MM.1S (cell line): ENCODE data around the gene PPP2R3B.

Experiments
- CTCF ChIP-seq: fragments of 300-600 bp; sonication (generic); IDR thresholded peaks from 2 replicates; pipeline ENCODE4 v1.5.1; 2016; ENCODE audit warnings: antibody characterized with exemption, low read length, mixed read lengths
- EZH2phosphoT487 ChIP-seq: fragments of 300-600 bp; sonication (generic); IDR thresholded peaks from 2 replicates; pipeline ENCODE4 v1.6.1; 2018; ENCODE audit warnings: antibody characterized with exemption, low read length

GRCh38 chrX:333611-334311 is 52.9 kb downstream of the PPP2R3B start:
- TF ChIP-seq CTCF (no peak), EZH2phosphoT487 (no peak)
